GM18511 (cell line): ENCODE measurements around the gene ZNF283.
"Not testable (repeated sequence)": the region's sequence is repeated elsewhere in the genome, so short reads cannot be mapped to it uniquely, and the experiment has no call there.

Source experiments
- ATAC-seq: cut with Tn5 transposase; IDR thresholded peaks from one replicate; pipeline ENCODE4 v1.9.1; 2021; ENCODE audit warnings: mild to moderate bottlenecking, moderate library complexity; ENCODE audit not compliant: unreplicated experiment

The ZNF283 gene

GRCh38 chr19:43798546-43799409, 28.3 kb upstream of the ZNF283 start:
- no peak for ATAC-seq

DNA sequence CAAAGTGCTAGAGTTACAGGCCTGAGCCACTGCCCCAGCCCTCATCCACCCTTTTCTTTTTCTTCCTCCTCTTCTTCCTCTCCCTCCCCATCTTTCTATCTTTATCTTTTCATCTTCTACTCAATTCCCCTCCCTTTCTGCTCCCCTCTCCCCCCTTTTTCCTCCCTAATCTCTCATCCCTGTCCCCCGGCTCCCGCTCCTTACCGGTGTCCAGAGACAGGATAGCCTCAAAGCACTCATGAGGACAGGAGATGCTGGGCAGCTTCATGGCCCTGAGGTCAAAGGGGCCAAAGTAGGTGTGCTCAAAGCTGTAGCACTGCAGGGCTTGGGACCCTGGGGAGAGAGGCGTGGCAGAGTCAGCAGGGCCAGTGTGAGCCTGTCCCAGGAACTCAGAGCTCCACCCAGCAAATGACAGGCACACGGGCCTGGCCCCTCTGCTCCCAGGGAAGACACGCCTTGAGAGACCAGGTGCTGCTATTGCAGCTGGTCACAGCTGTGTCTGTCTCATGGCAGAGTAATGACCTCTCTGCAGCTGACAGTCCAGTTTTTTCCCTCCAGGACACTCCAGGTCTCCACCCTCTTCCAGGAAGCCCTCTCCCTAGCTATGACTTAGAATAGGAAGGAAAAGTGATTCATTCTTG, 27.5 kb upstream of the ZNF283 start:
- no peak for ATAC-seq

GRCh38 chr19:43802216-43802951, 24.7 kb upstream of the ZNF283 start, which contains the start of gene LYPD5:
TSS of gene LYPD5 (minus strand) at chr19:43802447. CDS start at chr19:43802380, 67 bp downstream.
- ATAC-seq, result no peak

GRCh38 chr19:43804432-43804831, 22.7 kb upstream of the ZNF283 start:
- no peak for ATAC-seq

DNA sequence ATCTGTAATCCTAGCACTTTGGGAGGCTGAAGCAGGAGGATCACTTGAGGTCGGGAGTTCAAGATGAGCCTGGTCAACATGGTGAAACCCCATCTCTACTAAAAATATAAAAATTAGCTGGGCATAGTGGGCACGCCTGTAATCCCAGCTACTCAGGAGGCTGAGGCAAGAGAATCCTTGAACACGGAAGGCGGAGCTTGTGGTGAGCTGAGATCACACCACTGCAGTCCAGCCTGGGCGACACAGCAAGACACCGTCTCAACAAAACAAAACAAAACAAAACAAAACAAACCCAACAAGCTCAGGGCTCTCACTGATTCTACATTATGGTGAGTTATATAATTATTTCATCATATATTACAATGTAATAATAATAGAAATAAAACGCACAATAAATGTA, 20.7 kb upstream of the ZNF283 start:
- ATAC-seq, result not testable (repeated sequence)

GRCh38 chr19:43806848-43807247, 20.3 kb upstream of the ZNF283 start:
- no peak for ATAC-seq

GRCh38 chr19:43807651-43808050, 19.5 kb upstream of the ZNF283 start:
- no peak for ATAC-seq

DNA sequence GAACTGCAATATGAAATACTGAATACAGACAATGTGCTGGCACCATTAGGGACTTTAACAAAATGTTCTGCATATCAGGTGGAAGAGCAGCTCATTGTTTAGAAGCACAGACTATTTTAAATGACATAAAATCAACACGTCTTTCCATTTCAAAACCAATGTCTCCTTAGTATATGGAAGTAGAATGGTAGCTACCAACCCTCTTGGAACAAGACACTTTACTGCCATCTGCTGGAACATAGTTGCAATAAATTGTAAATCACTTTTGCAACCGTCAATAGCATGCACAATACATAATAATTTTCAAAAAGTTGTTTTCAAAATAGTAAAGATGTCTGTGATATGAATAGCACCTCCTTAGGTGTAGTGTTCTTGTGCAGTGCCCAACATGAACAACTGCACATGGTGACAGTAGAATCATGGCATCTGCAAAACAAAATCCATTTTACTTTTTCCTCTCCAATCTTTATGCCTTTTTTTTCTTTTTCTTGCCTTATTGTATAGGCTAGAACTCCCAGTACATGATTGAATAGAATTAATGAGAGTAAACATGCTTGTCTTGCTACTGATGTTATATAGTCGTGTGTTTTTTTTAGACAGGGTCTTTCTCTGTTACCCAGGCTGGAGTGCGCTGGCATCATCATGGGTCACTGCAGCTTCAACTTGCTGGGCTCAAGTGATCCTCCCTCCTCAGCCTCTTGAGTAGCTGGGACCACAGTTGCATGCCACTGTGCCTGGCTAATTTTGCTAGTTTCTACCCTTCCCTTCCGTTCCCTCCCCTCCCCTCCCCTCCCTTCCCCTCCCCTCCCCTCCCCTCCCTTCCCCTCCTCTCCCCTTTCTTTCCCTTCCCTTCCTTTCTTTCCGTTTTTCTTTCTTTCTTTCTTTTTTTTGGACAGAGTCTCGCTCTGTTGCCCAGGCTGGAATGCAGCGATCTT, 17.1 kb upstream of the ZNF283 start:
- ATAC-seq, result no peak

GRCh38 chr19:43811837-43812236, 15.3 kb upstream of the ZNF283 start:
- ATAC-seq, result no peak

DNA sequence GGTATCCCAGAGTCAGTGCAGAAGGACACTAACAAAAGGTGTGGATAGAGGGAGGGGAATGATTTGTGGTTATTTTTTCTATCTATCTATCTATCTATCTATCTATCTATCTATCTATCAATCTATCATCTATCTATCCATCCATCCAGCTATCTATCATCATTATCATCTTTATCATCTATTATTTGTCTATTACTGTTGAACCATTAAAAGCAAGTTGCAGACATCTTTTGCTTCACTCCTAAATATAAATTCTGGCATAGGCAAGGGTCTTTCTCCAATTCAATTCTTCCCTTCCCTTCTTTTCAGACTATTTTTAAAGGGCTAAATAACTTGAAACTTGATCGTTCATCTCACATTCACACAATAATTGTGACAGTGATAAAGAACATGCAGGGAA, 14.9 kb upstream of the ZNF283 start:
- ATAC-seq, result no peak

DNA sequence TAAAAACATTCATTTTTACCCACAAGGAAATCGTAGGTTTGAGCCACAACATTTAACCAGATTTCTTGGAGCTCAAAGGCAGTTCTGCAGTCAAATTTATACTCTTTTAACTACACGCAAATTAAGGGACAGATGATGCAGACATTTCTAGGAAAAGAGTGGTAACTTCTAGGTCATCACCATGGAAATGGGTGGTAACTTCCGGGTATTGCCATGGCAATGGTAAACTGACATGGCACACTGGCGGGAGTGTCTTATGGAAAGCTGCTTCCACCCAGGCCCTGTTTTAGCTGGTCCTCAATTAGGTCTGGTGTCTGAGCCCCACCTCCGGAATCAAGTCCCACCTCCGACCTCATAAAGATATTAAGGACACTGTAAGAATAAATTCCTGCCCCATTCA, 14.4 kb upstream of the ZNF283 start:
- no peak for ATAC-seq

DNA sequence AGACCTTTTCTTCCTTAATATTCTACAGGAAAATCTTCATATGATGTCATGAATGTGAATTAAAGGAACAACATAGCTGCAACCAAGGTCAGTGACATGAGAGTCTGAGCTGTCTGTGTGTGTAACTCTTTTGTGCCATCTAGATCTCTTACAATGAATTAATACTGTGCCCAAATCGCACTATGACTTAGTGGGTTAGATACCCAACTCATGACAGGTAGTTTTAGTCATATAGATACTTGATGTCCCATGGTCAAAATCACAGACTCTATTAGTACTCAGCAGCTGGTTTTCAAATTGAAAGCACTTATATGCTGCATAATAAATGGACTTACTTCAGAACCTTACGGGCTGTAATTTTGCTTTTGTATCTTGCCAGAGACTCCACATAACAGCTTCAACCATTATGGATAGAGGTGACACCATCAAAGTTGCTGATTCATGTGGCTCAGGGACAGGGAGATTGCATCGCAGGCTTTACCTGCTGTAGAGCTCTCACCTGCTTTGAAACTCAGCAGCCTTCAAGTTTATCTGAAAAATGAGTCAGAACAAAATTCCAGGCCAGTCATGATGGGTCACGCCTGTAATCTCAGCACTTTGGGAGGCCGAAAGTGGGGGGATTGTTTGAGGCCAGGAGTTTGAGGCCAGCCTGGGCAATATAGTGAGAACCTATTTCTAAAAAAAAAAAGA, 12.3 kb upstream of the ZNF283 start:
- ATAC-seq, result no peak

DNA sequence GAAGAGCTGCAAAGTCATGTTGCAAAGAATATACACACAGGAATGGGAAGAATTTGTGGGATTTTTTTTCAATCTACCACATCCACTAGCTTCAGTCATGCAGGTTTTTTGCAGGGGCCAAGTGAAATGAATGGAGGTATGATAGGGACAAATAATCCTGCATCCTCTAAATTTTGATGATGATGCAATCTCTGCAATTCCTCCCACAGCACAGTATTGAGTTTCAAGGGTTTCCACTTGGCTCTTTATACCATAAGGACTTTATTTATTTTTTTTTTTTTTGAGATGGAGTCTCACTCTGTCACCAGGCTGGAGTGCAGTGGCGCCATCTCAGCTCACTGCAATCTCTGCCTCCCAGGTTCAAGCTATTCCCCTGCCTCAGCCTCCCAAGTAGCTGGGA, 9.7 kb upstream of the ZNF283 start:
- not testable (repeated sequence) for ATAC-seq

GRCh38 chr19:43818500-43818899, 8.6 kb upstream of the ZNF283 start:
- ATAC-seq, result no peak

DNA sequence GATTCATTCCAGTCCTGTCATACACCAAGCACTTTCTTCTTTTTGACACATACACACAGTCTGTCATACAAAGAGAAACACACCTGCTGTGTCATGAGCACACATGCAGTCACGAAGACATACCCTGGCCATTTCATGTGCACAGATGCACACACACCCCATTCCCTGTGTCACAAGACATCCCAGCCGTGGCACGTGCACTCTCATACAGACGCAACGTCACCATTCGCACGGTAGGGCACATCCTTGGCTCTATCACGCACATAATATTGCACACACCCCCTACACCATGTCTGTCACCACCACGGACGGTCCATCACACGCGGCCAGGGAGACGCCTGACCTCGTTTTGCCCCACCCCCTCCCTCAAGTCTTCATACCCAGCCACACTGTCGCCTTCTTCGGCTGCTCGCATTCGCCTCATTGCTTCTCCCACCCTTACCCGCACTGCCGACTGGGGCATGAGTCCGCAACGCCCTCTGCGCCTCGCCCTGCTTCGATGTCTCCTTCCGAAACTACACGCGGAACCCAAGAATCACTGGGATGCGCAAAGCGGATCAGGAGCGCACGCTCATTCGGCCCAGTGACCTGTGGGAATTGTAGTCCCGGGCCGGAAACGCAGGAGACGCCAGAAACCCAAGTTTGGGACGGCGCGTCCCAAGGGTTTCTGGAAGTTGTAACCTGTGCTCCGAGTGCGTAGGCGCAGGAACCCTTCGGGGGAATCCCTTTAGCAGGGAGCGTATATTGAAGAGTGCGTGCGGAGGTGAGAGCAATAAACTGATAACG, 6.8 kb upstream of the ZNF283 start:
- ATAC-seq, result no peak

- ATAC-seq, result no peak
Observed at GRCh38 chr19:43820884-43821215, 6.3 kb upstream of the ZNF283 start.

GRCh38 chr19:43823856-43824255, 3.3 kb upstream of the ZNF283 start:
- not testable (repeated sequence) for ATAC-seq

DNA sequence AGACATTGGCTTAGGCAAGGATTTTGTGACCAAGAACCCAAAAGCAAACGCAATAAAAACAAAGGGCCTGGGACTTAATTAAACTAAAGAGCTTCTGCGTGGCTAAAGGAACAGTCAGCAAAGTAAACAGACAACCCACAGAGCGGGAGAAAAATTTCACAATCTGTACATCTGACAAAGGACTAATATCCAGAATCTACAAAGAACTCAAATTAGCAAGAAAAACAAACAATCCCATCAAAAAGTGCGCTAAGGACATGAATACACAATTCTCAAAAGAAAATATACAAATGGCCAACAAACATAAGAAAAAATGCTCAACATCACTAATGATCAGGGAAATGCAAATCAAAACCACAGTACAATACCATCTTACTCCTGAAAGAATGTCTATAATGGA, 2.5 kb upstream of the ZNF283 start:
- ATAC-seq, result not testable (repeated sequence)

DNA sequence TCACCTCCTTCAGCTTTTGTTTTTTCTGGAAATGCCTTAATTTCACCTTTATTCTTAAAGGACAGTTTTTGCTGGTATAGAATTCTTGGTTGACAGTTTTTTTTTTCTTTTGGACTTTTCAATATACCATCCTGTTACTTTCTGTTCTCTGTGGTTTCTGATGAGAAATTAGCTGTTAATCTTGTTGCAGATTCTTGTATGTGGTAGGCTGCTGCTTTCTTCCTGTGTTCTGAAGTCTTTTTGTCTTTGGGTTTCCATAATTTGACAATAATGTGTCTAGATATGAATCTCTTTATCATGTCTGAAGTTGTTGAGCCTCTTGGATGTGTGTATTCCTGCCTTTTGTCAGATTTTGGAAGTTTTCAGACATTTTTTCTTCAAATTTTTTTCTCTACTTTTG, 12.0 kb downstream of the ZNF283 start:
- no peak for ATAC-seq
